Ovary (tissue), 9 donors: ENCODE data around the gene IL1R2. TPM values are rescaled to one million over a fixed set of nuclear protein-coding genes. Genes with fewer than 3 reads are reported as not detected.

Experiments
- DNase-seq, 5 donors: peaks; one replicate each; pipeline ENCODE4 v3.0.0-alpha.2; 2019 to 2020
- H3K27ac ChIP-seq, 2 donors: fragments of 200-600 bp; one replicate each; pipeline versions ENCODE4 v1.5.1 to v1.8.0; 2019 to 2022
- H3K27me3 ChIP-seq: fragments of 200-600 bp; one replicate; pipeline ENCODE4 v1.8.0; 2022
- H3K36me3 ChIP-seq: fragments of 200-600 bp; sonication (generic); one replicate; pipeline ENCODE4 v1.5.1; 2019
- H3K4me1 ChIP-seq: one replicate; pipeline ENCODE4 v1.8.1; 2013; ENCODE audit warnings: mild to moderate bottlenecking, moderate library complexity; ENCODE audit not compliant: insufficient read depth
- H3K4me3 ChIP-seq: fragments of 200-600 bp; sonication (generic); one replicate; pipeline ENCODE4 v1.5.1; 2017
- H3K9me3 ChIP-seq, 2 donors: fragments of 200-600 bp in 1 of 2; sonication (generic) in 1 of 2; one replicate each; pipeline versions ENCODE4 v1.5.1 to v1.8.1; 2013 to 2019; ENCODE audit warnings: mild to moderate bottlenecking in 1 of 2, moderate library complexity in 1 of 2
- EP300 ChIP-seq: sonication (generic); formaldehyde crosslinking; IDR thresholded peaks from one replicate; pipeline ENCODE4 v1.6.1; 2017; ENCODE audit warnings: antibody characterized with exemption
- POLR2A ChIP-seq: fragments of 450-650 bp; IDR thresholded peaks from one replicate; pipeline ENCODE4 v1.6.1; 2017; ENCODE audit warnings: antibody characterized with exemption, mild to moderate bottlenecking, moderate library complexity
- WGBS, 3 donors: extraction: QIAGEN DNeasy Blood & Tissue Kit in 1 of 3; methylation state at CpG; one replicate each; pipeline versions ENCODE4 v1.1.5 to v1.1.7; 2013 to 2017; 5-methylcytosine and 5-hydroxymethylcytosine counted together
- intact Hi-C, 4 donors: fragments of 100-400 bp; cut with DNase I; formaldehyde crosslinking; loops; one replicate each; pipeline versions ENCODE4 v1.11.0 to v1.15.1; 2022 to 2023
- polyA plus RNA-seq, 2 donors: library from polyadenylated mRNA; stranded (reverse); fragments of 200-250 nt in 1 of 2; fragments of 350-450 nt in 1 of 2; fragmentation: Illumina TruSeq in 1 of 2; extraction: RNeasy Lipid Tissue Mini Kit (QIAGEN cat#74804) in 1 of 2; gene quantifications; one replicate each; pipeline ENCODE4 v1.2.3, GENCODE V29; 2013 to 2014
- total RNA-seq, 7 donors: library from RNA; depleted of rRNA in 2 of 7; stranded (reverse); fragments of >200 nt in 2 of 7; fragmentation: NEBNext Ultra II Directional in 3 of 7; extraction: Animal tissue kit (Norgen Biotek cat#: 25700) in 3 of 7; gene quantifications; one replicate each; pipeline versions ENCODE4 v1.1.0 to v1.2.4, GENCODE V29; 2016 to 2023
- TF ChIP-seq, protein P1 (sequence below), 3 donors: fragments of 450-650 bp in 2 of 3; fragments of 200-600 bp in 1 of 3; IDR thresholded peaks; one replicate each; pipeline versions ENCODE4 v1.5.1 to v1.8.0; 2016 to 2022; ENCODE audit warnings: antibody characterized with exemption in 3 of 3, mild to moderate bottlenecking in 1 of 3
- donor health status: DM: no; HTN: no; CAD: no; lungs with moderate emphysema.
- donor health status: DM: no; HTN: no; CAD: no.
- donor health status: Bipolar disorder and iron deficiency.
- donor health status: DM: yes; HTN: yes; CAD: no.
- donor health status: DM: no; HTN: no; CAD: no.
- donor health status: DM: yes; HTN: yes; CAD: no.

IL1R2 gene
- total and polyA plus RNA-seq, 9 donors: 0.15 to 8.7 (median 1.1) TPM

DNA sequence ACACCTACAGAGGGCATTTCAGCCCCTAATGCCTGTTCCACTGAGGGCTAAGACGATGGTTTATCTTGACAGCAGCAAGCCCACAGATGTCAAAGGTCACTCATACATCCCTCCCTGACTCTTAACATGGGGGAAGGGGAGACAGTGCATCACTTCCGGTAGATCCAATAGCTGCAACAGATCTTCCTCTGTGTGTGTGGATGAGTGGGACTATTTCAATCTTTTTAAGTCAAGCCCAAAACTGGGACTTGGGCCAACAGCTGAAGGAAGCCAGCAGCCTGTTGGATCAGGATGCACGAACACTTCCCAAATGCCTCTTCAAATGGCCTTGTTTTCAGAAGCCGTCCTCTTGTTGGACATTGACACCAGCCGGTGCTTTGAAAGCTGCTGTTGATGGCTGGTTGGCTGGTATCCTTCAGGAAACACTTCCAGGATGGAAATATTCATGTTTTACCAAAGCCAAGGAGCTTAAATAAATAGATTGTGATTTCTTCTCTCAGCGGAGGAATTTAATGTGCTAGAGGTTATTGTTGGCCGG, 59.2 kb downstream of the IL1R2 start:
- TF ChIP-seq, protein P1, sequence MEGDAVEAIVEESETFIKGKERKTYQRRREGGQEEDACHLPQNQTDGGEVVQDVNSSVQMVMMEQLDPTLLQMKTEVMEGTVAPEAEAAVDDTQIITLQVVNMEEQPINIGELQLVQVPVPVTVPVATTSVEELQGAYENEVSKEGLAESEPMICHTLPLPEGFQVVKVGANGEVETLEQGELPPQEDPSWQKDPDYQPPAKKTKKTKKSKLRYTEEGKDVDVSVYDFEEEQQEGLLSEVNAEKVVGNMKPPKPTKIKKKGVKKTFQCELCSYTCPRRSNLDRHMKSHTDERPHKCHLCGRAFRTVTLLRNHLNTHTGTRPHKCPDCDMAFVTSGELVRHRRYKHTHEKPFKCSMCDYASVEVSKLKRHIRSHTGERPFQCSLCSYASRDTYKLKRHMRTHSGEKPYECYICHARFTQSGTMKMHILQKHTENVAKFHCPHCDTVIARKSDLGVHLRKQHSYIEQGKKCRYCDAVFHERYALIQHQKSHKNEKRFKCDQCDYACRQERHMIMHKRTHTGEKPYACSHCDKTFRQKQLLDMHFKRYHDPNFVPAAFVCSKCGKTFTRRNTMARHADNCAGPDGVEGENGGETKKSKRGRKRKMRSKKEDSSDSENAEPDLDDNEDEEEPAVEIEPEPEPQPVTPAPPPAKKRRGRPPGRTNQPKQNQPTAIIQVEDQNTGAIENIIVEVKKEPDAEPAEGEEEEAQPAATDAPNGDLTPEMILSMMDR (IDR thresholded peaks at IDR 0.05): no peak
- peak; percentile 28 for TF ChIP-seq EP300
- peak; percentile 85 to 91 (median 89) for DNase-seq
- intact Hi-C loops: no loop called here
- Histone ChIP-seq H3K27ac (peak overlapping the region; percentile 20 to 59), H3K4me3 (no peak overlapping the region), H3K27me3 (no peaks in the 10 kb centered on the region), H3K4me1 (peaks cover 19% of the 10 kb centered on the region), H3K36me3 (no peaks in the 10 kb centered on the region), H3K9me3 (no peaks in the 10 kb centered on the region)
- WGBS, 3 donors: 5 to 10% (median 6%) methylated on average over 7 of the region's 7 CpGs

DNA sequence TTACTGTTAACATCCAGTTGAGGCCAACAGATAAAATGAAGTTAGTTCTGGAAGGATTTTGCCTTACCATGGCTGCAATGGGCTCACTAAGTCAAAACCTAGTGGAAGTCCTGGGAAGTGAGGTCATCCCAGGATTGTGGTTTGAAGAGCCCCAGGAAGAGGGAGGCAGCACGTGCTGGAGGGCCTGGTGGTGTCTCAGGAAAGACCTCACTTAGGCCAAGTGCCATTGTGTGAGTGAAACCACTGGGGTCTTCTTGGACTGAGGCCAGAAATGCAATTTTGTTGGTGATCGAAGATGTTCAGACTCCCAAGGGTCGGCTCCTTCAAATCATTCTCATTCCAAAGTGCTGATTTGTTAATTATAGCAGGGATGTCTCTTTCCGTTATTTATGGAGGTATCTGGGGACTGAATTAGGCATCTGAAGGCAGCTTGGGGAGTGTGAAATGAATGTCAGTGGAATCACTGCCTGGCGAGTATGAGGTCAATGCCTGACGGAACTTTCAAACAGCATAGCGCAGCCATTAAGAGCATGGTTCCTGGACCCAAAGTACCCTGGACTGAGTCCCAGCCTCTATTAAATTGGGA, 60.0 kb downstream of the IL1R2 start:
- Histone ChIP-seq H3K4me1 (peaks cover 17% of the 10 kb centered on the region), H3K36me3 (no peaks in the 10 kb centered on the region), H3K9me3 (no peaks in the 10 kb centered on the region), H3K4me3 (no peak overlapping the region), H3K27me3 (no peaks in the 10 kb centered on the region), H3K27ac (peak overlapping the region in 1 of 2 donors; percentile 59)
- intact Hi-C loops: no loop called here
- WGBS, 3 donors: 71 to 82% (median 81%) methylated on average over 7 of the region's 7 CpGs
- no peak for DNase-seq
- no peak for TF ChIP-seq POLR2A
- TF ChIP-seq, protein P1 (IDR thresholded peaks at IDR 0.05): no peak
- TF ChIP-seq EP300: no peak

DNA sequence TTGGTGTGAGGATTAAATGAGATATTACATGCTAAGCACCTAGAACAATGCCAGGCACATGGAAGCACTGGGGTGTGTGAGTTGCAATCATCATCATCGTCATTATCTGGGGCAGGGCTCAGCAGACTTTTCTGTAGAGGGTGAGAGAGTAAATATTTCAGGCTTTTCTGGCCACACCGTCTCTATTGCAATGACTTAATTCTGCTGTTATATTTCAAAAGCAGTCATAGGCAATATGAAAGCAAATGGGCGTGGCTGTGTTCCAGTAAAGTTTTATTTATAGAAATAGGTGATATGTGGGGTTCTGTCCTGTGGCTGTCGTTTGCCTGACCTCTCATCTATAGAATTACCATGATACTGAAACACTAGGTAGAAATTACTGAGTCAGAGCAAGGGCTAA, 60.6 kb downstream of the IL1R2 start:
- no peak for TF ChIP-seq EP300
- TF ChIP-seq, protein P1 (IDR thresholded peaks at IDR 0.05): no peak
- no peak for TF ChIP-seq POLR2A
- no peak overlapping the region for H3K4me3 ChIP-seq
- DNase-seq: no peak
- no peak overlapping the region for H3K27ac ChIP-seq
- whole genome bisulfite sequencing, 3 donors: 55 to 83% (median 81%) methylated on average over 4 of the region's 4 CpGs
- intact Hi-C loops: no loop called here
- H3K4me1 ChIP-seq: peaks cover 17% of the 10 kb centered on the region
- no peaks in the 10 kb centered on the region for H3K9me3 ChIP-seq
- H3K36me3 ChIP-seq: no peaks in the 10 kb centered on the region
- no peaks in the 10 kb centered on the region for H3K27me3 ChIP-seq

DNA sequence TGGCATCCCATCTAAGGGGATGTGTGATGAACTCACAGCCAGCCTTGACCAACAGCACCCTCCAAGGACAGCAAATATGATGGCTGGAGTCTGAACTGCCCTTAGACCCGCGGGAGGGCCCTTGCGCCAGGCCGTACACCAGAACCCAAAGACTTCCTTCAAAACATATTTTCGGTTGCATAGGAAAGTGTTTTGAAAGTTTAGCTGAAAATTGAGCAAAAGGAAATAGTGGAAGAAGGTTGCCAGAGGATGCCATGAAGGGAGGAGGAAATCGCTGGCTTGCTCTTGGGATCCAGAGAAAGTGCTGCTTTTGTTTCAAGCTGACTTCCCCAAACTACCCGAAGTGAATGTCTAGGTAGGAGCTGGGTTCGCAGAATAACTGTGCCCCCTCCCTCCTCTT, 61.3 kb downstream of the IL1R2 start:
- H3K9me3 ChIP-seq: no peaks in the 10 kb centered on the region
- intact Hi-C loops: no loop called here
- DNase-seq: no peak
- H3K4me1 ChIP-seq: peaks cover 17% of the 10 kb centered on the region
- H3K27ac ChIP-seq: no peak overlapping the region
- WGBS, 3 donors: 80 to 88% (median 86%) methylated on average over 8 of the region's 8 CpGs
- no peaks in the 10 kb centered on the region for H3K36me3 ChIP-seq
- no peak overlapping the region for H3K4me3 ChIP-seq
- no peaks in the 10 kb centered on the region for H3K27me3 ChIP-seq
- TF ChIP-seq, protein P1 (IDR thresholded peaks at IDR 0.05): no peak
- no peak for TF ChIP-seq POLR2A
- TF ChIP-seq EP300: no peak
